Measurements from ENCODE around the gene COBL.

Gene COBL

DNA sequence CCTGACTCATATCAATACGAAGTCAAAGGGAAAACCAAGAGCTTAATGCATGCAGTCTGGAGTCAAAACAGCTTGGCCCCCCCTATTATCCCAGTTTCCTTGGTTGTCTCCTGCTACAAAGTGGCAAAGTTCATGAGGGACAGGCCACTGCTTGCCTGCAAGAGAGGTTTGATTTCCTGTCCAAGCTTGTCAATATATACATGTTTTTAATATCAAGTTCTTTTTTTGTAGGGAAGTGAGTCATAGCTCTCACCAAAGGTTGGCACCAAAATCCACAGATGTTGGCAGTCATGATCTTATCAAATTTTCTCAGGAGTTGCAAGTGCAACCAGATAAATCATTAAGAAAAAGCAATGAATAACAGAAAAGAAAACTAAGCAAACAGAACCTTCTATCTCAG lies 176.8 kb downstream of the COBL start:
- Mint-ChIP-seq H3K27ac (ENCODE audit: low read depth) (no peak overlapping the region), H3K4me1 (no peaks in the 10 kb centered on the region), H3K4me3 (no peak overlapping the region), H3K27me3 (peaks cover 13% of the 10 kb centered on the region), H3K36me3 (ENCODE audit: insufficient read depth) (no peaks in the 10 kb centered on the region), H3K9me3 (no peaks in the 10 kb centered on the region)
- no peak for ATAC-seq (replicated peaks; ENCODE audit: extremely low read depth, poor library complexity, severe bottlenecking)
- DNase-seq (ENCODE audit: low spot score in 2 of 2), result no peak

- peaks cover 12% of the 10 kb centered on the region for H3K27me3 Mint-ChIP-seq
- no peak overlapping the region for H3K27ac Mint-ChIP-seq (ENCODE audit: low read depth)
- no peak for DNase-seq (ENCODE audit: low spot score in 2 of 2)
These were observed 178.2 kb downstream of the COBL start for GRCh38 chr7:51138123-51139085.

DNA sequence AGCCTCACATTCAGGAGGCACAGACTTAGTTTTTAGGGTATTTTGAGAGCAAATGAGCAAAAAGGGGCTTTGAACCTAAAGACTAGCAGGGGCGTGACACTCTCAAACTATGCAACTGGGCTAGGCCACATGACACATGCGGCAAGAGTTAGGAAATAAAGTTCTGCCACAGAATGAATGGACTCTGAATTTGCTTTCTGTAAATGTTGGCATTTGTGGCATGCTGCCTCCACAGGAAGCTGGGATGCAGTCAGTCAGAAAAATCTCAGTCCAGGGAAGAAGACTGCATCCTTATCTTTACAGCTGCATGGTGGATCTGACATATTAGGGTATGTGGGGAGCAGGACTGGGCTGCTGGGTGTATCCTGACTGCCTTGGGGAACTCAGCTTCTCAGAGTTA lies 181.0 kb downstream of the COBL start:
- no peaks in the 10 kb centered on the region for H3K36me3 Mint-ChIP-seq (ENCODE audit: insufficient read depth)
- no peaks in the 10 kb centered on the region for H3K4me1 Mint-ChIP-seq
- H3K27ac Mint-ChIP-seq (ENCODE audit: low read depth), result no peak overlapping the region
- H3K4me3 Mint-ChIP-seq, result no peak overlapping the region
- no peak for ATAC-seq (replicated peaks; ENCODE audit: extremely low read depth, poor library complexity, severe bottlenecking)
- no peaks in the 10 kb centered on the region for H3K27me3 Mint-ChIP-seq
- H3K9me3 Mint-ChIP-seq, result no peaks in the 10 kb centered on the region
- no peak for DNase-seq (ENCODE audit: low spot score in 2 of 2)

More at GRCh38 chr7:51138123-51139085, 178.2 kb downstream of the COBL start:
- Mint-ChIP-seq H3K4me1 (no peaks in the 10 kb centered on the region), H3K4me3 (no peak overlapping the region), H3K36me3 (ENCODE audit: insufficient read depth) (no peaks in the 10 kb centered on the region), H3K9me3 (no peaks in the 10 kb centered on the region)
- no peak for ATAC-seq (replicated peaks; ENCODE audit: extremely low read depth, poor library complexity, severe bottlenecking)

GRCh38 chr7:51134013-51134441 lies 182.6 kb downstream of the COBL start:
- H3K9me3 Mint-ChIP-seq, result no peaks in the 10 kb centered on the region
- H3K27me3 Mint-ChIP-seq, result no peaks in the 10 kb centered on the region
- no peaks in the 10 kb centered on the region for H3K4me1 Mint-ChIP-seq
- ATAC-seq (replicated peaks; ENCODE audit: extremely low read depth, poor library complexity, severe bottlenecking), result no peak
- H3K4me3 Mint-ChIP-seq, result no peak overlapping the region
- no peak for DNase-seq (ENCODE audit: low spot score in 2 of 2)
- no peak overlapping the region for H3K27ac Mint-ChIP-seq (ENCODE audit: low read depth)
- no peaks in the 10 kb centered on the region for H3K36me3 Mint-ChIP-seq (ENCODE audit: insufficient read depth)

- no peak for ATAC-seq (replicated peaks; ENCODE audit: extremely low read depth, poor library complexity, severe bottlenecking)
- no peaks in the 10 kb centered on the region for H3K27me3 Mint-ChIP-seq
- no peak overlapping the region for H3K4me3 Mint-ChIP-seq
- H3K9me3 Mint-ChIP-seq, result no peaks in the 10 kb centered on the region
- DNase-seq (ENCODE audit: low spot score in 2 of 2), result no peak
- H3K4me1 Mint-ChIP-seq, result no peaks in the 10 kb centered on the region
- no peak overlapping the region for H3K27ac Mint-ChIP-seq (ENCODE audit: low read depth)
- H3K36me3 Mint-ChIP-seq (ENCODE audit: insufficient read depth), result no peaks in the 10 kb centered on the region
These were observed 183.9 kb downstream of the COBL start for GRCh38 chr7:51132661-51133060.

- DNase-seq (ENCODE audit: low spot score in 2 of 2), result no peak
- Mint-ChIP-seq H3K4me3 (no peak overlapping the region), H3K4me1 (no peaks in the 10 kb centered on the region), H3K9me3 (no peaks in the 10 kb centered on the region), H3K27me3 (no peaks in the 10 kb centered on the region), H3K27ac (ENCODE audit: low read depth) (no peak overlapping the region), H3K36me3 (ENCODE audit: insufficient read depth) (no peaks in the 10 kb centered on the region)
- ATAC-seq (replicated peaks; ENCODE audit: extremely low read depth, poor library complexity, severe bottlenecking), result no peak
These were observed 186.8 kb downstream of the COBL start for GRCh38 chr7:51129527-51130472.

DNA sequence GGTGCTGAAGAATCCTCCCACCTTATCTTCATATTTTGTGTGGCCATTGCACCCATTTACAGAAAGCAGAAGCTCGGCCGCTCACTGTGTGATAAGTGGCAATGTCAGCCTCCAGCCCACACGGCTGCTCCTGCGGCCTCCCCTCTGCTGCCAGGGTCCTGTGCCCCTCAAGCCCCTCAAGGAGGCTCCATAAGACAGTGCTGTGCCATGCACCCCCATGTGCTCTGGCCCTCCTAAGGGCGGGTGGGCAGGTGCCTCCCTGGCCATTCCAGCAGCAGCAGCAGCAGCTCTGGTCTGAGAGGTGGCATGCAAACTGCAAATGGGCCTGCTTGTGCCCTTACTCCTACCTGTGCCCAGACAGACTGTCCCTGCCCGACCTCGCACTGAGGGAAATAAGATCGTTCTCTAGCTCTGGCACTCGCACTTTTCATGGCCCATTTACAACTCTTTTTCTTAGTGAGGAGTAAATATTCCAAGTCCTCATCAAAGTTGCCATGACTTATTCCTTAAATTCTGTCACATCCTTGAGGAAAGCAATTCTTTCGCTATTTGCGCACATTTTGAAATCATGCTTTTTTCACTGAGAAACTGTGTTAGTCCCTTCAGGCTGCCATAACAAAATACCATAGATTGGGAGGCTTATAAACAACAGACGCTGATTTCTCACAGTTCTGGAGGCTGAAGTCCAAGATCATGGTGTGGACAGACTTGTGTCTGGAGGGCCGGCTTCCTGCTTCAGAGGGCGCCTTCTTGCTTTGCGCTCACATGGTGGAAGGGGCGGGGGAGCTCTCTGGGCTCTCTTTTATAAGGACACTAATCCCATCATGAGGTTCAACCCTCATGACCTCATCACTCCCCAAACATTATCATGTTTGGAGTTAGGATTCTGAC lies 187.8 kb downstream of the COBL start:
- H3K4me3 Mint-ChIP-seq, result no peak overlapping the region
- no peaks in the 10 kb centered on the region for H3K36me3 Mint-ChIP-seq (ENCODE audit: insufficient read depth)
- H3K27me3 Mint-ChIP-seq, result no peaks in the 10 kb centered on the region
- no peak for DNase-seq (ENCODE audit: low spot score in 2 of 2)
- no peak for ATAC-seq (replicated peaks; ENCODE audit: extremely low read depth, poor library complexity, severe bottlenecking)
- H3K4me1 Mint-ChIP-seq, result no peaks in the 10 kb centered on the region
- no peak overlapping the region for H3K27ac Mint-ChIP-seq (ENCODE audit: low read depth)
- no peaks in the 10 kb centered on the region for H3K9me3 Mint-ChIP-seq

DNA sequence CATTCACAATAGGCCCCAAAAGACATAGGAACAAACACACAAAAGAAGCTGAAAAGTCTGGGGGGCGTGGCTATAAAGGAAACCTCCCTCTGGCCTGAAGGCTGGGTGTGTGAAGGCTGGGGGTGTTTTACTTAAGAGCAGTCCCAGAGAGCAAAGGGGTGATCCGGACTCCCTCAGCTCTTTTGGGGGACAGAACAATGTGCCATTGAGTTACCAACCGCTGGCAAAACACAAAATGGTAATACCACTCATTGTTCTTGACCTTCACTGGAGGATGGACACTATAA lies 189.0 kb downstream of the COBL start:
- DNase-seq (ENCODE audit: low spot score in 2 of 2) (no peak), ATAC-seq (replicated peaks; ENCODE audit: extremely low read depth, poor library complexity, severe bottlenecking) (no peak)
- Mint-ChIP-seq H3K36me3 (ENCODE audit: insufficient read depth) (no peaks in the 10 kb centered on the region), H3K27me3 (no peaks in the 10 kb centered on the region), H3K27ac (ENCODE audit: low read depth) (no peak overlapping the region), H3K4me1 (no peaks in the 10 kb centered on the region), H3K4me3 (no peak overlapping the region), H3K9me3 (no peaks in the 10 kb centered on the region)

DNA sequence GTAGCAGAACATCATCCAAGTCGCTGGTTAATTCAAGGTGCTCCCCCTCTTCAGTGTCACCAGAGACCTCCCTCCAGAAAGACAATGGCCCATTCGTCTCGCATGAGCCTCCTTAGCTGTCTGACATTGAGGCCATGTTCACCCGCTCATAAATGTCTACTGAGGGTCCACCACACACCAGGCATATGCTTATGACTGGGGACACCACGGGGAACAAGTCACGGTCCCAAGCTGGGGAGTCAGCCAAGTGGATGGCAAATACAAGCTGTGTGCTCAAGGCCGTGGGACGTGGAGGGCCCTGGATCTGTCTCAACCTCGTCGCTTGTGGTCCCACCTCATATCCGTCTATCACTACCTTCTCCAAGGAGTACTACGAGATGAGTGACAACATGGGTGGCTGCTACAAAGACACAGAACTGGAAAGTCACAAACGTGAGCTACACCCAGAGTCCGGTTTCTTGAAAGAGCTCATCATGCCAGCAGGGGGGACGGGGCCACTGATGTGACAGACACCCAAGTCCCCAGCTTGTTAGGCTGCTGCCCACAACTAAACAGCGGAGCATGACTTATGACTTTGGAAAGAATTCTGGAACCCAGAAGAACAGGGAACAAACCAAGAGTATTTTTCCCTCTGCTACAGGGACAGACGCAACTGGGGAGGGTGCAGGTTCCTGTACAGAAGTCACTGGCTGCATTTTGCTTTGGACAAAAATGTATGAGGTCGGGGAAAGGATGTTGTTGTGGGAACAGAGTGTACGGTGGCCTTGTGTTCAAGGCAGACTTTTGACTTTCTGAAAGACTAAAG lies 189.6 kb downstream of the COBL start:
- ATAC-seq (replicated peaks; ENCODE audit: extremely low read depth, poor library complexity, severe bottlenecking) (no peak), DNase-seq (ENCODE audit: low spot score in 2 of 2) (no peak)
- Mint-ChIP-seq H3K4me1 (no peaks in the 10 kb centered on the region), H3K27me3 (no peaks in the 10 kb centered on the region), H3K36me3 (ENCODE audit: insufficient read depth) (no peaks in the 10 kb centered on the region), H3K9me3 (no peaks in the 10 kb centered on the region), H3K27ac (ENCODE audit: low read depth) (no peak overlapping the region), H3K4me3 (no peak overlapping the region)

DNA sequence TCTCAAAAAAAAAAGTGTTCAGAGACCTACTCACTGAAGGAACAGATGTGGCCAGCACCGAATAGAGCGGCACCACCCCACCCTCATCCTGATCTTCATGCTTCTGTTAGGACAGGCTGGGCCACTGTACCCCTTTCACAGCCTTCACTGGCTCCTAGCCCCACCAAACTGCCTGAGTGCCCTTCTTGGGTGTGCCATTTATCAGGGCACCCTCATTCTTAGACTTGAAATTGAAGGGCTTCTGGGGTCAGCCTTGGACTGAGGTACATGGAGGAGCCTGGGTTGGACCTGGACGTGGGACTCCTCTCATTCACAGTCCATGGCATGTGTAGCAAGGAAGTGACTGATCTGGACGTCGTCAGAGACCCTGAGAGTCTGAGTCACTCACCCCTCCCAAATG lies 190.3 kb downstream of the COBL start:
- no peaks in the 10 kb centered on the region for H3K9me3 Mint-ChIP-seq
- no peak overlapping the region for H3K4me3 Mint-ChIP-seq
- H3K27me3 Mint-ChIP-seq, result no peaks in the 10 kb centered on the region
- H3K4me1 Mint-ChIP-seq, result no peaks in the 10 kb centered on the region
- H3K27ac Mint-ChIP-seq (ENCODE audit: low read depth), result no peak overlapping the region
- DNase-seq (ENCODE audit: low spot score in 2 of 2) (no peak), ATAC-seq (replicated peaks; ENCODE audit: extremely low read depth, poor library complexity, severe bottlenecking) (no peak)
- no peaks in the 10 kb centered on the region for H3K36me3 Mint-ChIP-seq (ENCODE audit: insufficient read depth)

- DNase-seq (ENCODE audit: low spot score in 2 of 2) (no peak), ATAC-seq (replicated peaks; ENCODE audit: extremely low read depth, poor library complexity, severe bottlenecking) (no peak)
- Mint-ChIP-seq H3K27me3 (no peaks in the 10 kb centered on the region), H3K9me3 (no peaks in the 10 kb centered on the region), H3K4me1 (no peaks in the 10 kb centered on the region), H3K36me3 (ENCODE audit: insufficient read depth) (no peaks in the 10 kb centered on the region), H3K4me3 (no peak overlapping the region), H3K27ac (ENCODE audit: low read depth) (no peak overlapping the region)
These were observed 192.3 kb downstream of the COBL start for GRCh38 chr7:51124321-51124720.
